Measurements from ENCODE around the gene MED27. TPM values are rescaled to one million over a fixed set of nuclear protein-coding genes. Genes with fewer than 3 reads are reported as not detected.

Gene MED27
- polyA plus RNA-seq, 1 experiment = 36.9 TPM

GRCh38 chr9:132023419-132024180, 56.1 kb downstream of the MED27 start:
- no peak for TF ChIP-seq CTCF (IDR thresholded peaks at IDR 0.05; ENCODE audit: insufficient read depth, low read depth, low read length)
- H3K36me3 ChIP-seq (ENCODE audit: control insufficient read depth, insufficient read depth, low read length) = no peaks in the 10 kb centered on the region
- DNase-seq (ENCODE audit: low read depth) = no peak
- ChIA-PET POLR2A (no interaction called here), CTCF (interaction anchor here (1.3 kb wide), 1 partner anchor 17 kb away, joined by 3 read pairs; no protein-coding TSS in a partner anchor)
- no peak overlapping the region for H3K4me3 ChIP-seq (ENCODE audit: low read depth, low read length)
- H3K27me3 ChIP-seq (ENCODE audit: control insufficient read depth, insufficient read depth, low read length) = no peaks in the 10 kb centered on the region

DNA sequence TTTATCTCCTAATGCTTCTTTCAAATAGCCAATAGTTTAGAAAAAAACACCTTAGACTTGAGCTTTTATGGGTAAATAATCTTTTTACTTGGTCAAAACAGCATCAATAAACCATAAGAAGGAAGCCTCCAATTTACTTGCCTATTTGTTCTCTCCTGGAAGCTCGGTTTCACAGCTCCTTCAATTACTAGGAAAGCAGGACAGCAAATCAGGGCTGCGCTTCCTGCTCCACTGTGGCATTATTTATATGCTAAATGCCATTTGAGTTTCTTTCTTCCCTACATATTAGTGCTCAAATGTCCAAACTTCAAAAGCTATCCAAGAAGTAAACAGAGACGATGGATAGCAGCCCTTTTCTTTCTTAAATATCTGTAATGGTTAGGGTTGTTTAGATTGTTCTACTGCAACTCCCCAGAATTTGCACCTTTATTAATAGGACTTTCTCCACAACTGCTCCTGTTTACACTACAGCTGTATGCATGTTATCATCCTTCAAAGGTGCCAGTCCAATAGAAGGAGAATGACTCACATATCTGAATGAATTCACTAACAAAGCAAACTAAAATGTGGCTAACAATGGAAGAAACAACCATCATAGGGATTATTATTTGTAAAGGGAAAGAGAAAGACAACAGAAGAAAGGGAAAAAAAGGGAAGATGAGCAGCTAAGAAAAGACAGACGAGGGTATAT, 58.7 kb downstream of the MED27 start:
- DNase-seq (ENCODE audit: low read depth) = no peak
- Histone ChIP-seq H3K4me3 (ENCODE audit: low read depth, low read length) (no peak overlapping the region), H3K36me3 (ENCODE audit: control insufficient read depth, insufficient read depth, low read length) (no peaks in the 10 kb centered on the region), H3K27me3 (ENCODE audit: control insufficient read depth, insufficient read depth, low read length) (no peaks in the 10 kb centered on the region)
- POLR2A ChIA-PET = no interaction called here
- no peak for TF ChIP-seq CTCF (IDR thresholded peaks at IDR 0.05; ENCODE audit: insufficient read depth, low read depth, low read length)
- CTCF ChIA-PET = interaction anchor here (0.7 kb wide), 1 partner anchor 85 kb away, joined by 3 read pairs; no protein-coding TSS in a partner anchor

DNA sequence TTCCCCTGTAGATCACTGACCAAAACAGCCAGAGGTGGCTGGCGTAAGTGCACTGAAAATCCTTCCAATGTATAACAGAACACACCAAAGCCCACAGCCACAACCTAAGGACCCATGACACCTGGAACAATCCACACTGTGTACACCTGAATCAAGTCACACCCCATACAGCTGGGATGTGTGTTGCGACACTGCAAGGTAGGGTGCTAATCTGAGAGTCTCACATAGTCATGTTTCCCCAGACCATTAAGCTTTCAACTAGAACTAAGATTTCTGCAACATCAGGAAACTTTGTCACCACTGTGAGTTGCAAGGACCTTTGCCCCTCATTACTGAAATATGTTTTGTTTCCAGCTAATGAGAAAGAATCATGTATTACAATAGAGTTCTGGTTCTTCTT, 59.4 kb downstream of the MED27 start:
- no peak for TF ChIP-seq CTCF (IDR thresholded peaks at IDR 0.05; ENCODE audit: insufficient read depth, low read depth, low read length)
- Histone ChIP-seq H3K36me3 (ENCODE audit: control insufficient read depth, insufficient read depth, low read length) (no peaks in the 10 kb centered on the region), H3K4me3 (ENCODE audit: low read depth, low read length) (no peak overlapping the region), H3K27me3 (ENCODE audit: control insufficient read depth, insufficient read depth, low read length) (no peaks in the 10 kb centered on the region)
- ChIA-PET POLR2A (no interaction called here), CTCF (interaction anchor here (0.7 kb wide), 1 partner anchor 85 kb away, joined by 3 read pairs; no protein-coding TSS in a partner anchor)
- DNase-seq (ENCODE audit: low read depth) = no peak

DNA sequence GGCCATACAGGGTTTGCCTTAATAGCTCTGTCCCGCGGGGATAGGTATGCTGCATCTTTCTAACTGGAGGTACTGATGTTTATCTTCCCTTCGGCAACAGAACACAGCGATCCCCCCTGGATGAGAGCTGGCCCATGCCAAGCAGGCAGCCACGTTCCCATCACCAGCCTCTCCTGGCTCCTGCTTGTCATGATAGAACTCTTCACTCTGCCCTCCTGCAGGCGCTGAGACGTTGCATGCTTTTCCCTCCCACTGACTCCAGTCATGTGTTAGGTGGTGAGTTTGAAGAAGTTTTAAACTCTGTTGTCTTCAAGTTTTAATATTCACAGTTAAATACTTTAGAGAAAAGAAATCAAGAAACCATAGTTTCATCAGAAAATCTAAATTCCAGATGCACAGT, 60.0 kb downstream of the MED27 start:
- Histone ChIP-seq H3K27me3 (ENCODE audit: control insufficient read depth, insufficient read depth, low read length) (no peaks in the 10 kb centered on the region), H3K4me3 (ENCODE audit: low read depth, low read length) (no peak overlapping the region), H3K36me3 (ENCODE audit: control insufficient read depth, insufficient read depth, low read length) (no peaks in the 10 kb centered on the region)
- no peak for TF ChIP-seq CTCF (IDR thresholded peaks at IDR 0.05; ENCODE audit: insufficient read depth, low read depth, low read length)
- ChIA-PET POLR2A (no interaction called here), CTCF (no interaction called here)
- no peak for DNase-seq (ENCODE audit: low read depth)

- no peak for TF ChIP-seq CTCF (IDR thresholded peaks at IDR 0.05; ENCODE audit: insufficient read depth, low read depth, low read length)
- no peaks in the 10 kb centered on the region for H3K36me3 ChIP-seq (ENCODE audit: control insufficient read depth, insufficient read depth, low read length)
- no peak overlapping the region for H3K4me3 ChIP-seq (ENCODE audit: low read depth, low read length)
- POLR2A ChIA-PET = no interaction called here
- CTCF ChIA-PET = no interaction called here
- no peak for DNase-seq (ENCODE audit: low read depth)
- H3K27me3 ChIP-seq (ENCODE audit: control insufficient read depth, insufficient read depth, low read length) = no peaks in the 10 kb centered on the region
Observed at GRCh38 chr9:132018957-132019405, 60.7 kb downstream of the MED27 start.
